H1 (cell line): ENCODE results near the gene LRRC63. TPM values are rescaled to one million over a fixed set of nuclear protein-coding genes. Genes with fewer than 3 reads are reported as not detected.
"Not testable (repeated sequence)": the region's sequence is repeated elsewhere in the genome, so short reads cannot be mapped to it uniquely, and the experiment has no call there.

Experiments
- CTCF ChIA-PET: fragments of 300-600 bp; sonication (Branson Sonifier 250); formaldehyde crosslinking; loops from one replicate; lab custom pipeline; 2021; ENCODE audit not compliant: partially characterized antibody; lab: Charles Lee
- POLR2A ChIA-PET: fragments of 300-600 bp; sonication (Branson Sonifier 250); formaldehyde crosslinking; loops from one replicate; lab custom pipeline; 2021; ENCODE audit warnings: inconsistent platforms; ENCODE audit not compliant: partially characterized antibody; lab: Charles Lee
- DNase-seq, 2 experiments: peaks; one replicate each; pipeline versions ENCODE4 v3.0.0 to v3.0.0-alpha.2; 2010 to 2022; ENCODE audit warnings: low spot score in 2 of 2, low read depth in 1 of 2, mixed read lengths in 1 of 2
- FAIRE-seq: peaks from 2 replicates; lab custom pipeline; 2011; peaks lifted over from hg19 to GRCh38; lab: Jason Lieb, UNC
- H2AFZ ChIP-seq: 2 replicates; pipeline ENCODE4 v1.8.1; 2012; ENCODE audit warnings: low read length, inconsistent platforms
- H2AK5ac ChIP-seq: 2 replicates; pipeline ENCODE4 v1.6.1; 2013; ENCODE audit warnings: low read depth, low read length
- H2BK120ac ChIP-seq: replicated peaks from 2 replicates; pipeline ENCODE3; 2013; ENCODE audit warnings: low read depth, low read length, inconsistent platforms
- H2BK12ac ChIP-seq: 2 replicates; pipeline ENCODE4 v1.6.1; 2013; ENCODE audit warnings: low read depth, low read length
- H2BK15ac ChIP-seq: 2 replicates; pipeline ENCODE4 v1.6.1; 2013; ENCODE audit warnings: low read length
- H2BK20ac ChIP-seq: 2 replicates; pipeline ENCODE4 v1.6.1; 2013; ENCODE audit warnings: low read length
- H2BK5ac ChIP-seq: 2 replicates; pipeline ENCODE4 v1.6.1; 2013; ENCODE audit warnings: low read depth, low read length
- H3K14ac ChIP-seq: 2 replicates; pipeline ENCODE4 v1.6.1; 2013; ENCODE audit warnings: inconsistent platforms; ENCODE audit not compliant: insufficient read length
- H3K18ac ChIP-seq: 2 replicates; pipeline ENCODE4 v1.6.1; 2013; ENCODE audit warnings: low read length; ENCODE audit errors: extremely low read depth
- H3K23ac ChIP-seq: 2 replicates; pipeline ENCODE4 v1.6.1; 2013; ENCODE audit warnings: inconsistent platforms; ENCODE audit not compliant: insufficient read length
- H3K23me2 ChIP-seq: 2 replicates; pipeline ENCODE4 v1.6.1; 2013; ENCODE audit warnings: low read depth, low read length
- H3K27ac ChIP-seq: 2 replicates; pipeline ENCODE4 v1.6.1; 2011; ENCODE audit warnings: low read depth, low read length, inconsistent platforms
- H3K27me3 ChIP-seq, 4 experiments: replicated peaks in 1 of 4; 1 replicate in 1 of 4; 2 replicates in 3 of 4; pipeline versions ENCODE4 v1.6.1 to v1.8.1; 2011 to 2013; ENCODE audit warnings: low read length in 3 of 4, mild to moderate bottlenecking in 3 of 4, inconsistent platforms in 2 of 4, mixed read lengths in 2 of 4, moderate library complexity in 1 of 4; ENCODE audit not compliant: control insufficient read depth in 3 of 4, insufficient read depth in 3 of 4; ENCODE audit errors: extremely low read depth in 1 of 4
- H3K36me3 ChIP-seq, 4 experiments: 2 replicates each; pipeline versions ENCODE4 v1.6.1 to v1.8.1; 2011 to 2013; ENCODE audit warnings: mild to moderate bottlenecking in 4 of 4, low read length in 3 of 4, moderate library complexity in 2 of 4, control low read depth in 1 of 4, inconsistent platforms in 1 of 4; ENCODE audit not compliant: insufficient read depth in 4 of 4, control insufficient read depth in 2 of 4
- H3K4ac ChIP-seq: replicated peaks from 2 replicates; pipeline ENCODE3; 2013; ENCODE audit warnings: low read length, low read depth, mixed read lengths, inconsistent platforms; ENCODE audit not compliant: insufficient read length
- H3K4me1 ChIP-seq, 4 experiments: replicated peaks in 1 of 4; 1 replicate in 1 of 4; 2 replicates in 3 of 4; pipeline versions ENCODE4 v1.6.1 to v1.8.1; 2011 to 2013; ENCODE audit warnings: low read length in 3 of 4, inconsistent platforms in 2 of 4, mixed read lengths in 1 of 4; ENCODE audit not compliant: insufficient read depth in 4 of 4, control insufficient read depth in 3 of 4
- H3K4me2 ChIP-seq, 2 experiments: 2 replicates each; pipeline versions ENCODE4 v1.6.1 to v1.8.1; 2011 to 2013; ENCODE audit warnings: low read depth in 2 of 2, low read length in 2 of 2, control low read depth in 1 of 2, inconsistent platforms in 1 of 2, mild to moderate bottlenecking in 1 of 2; ENCODE audit not compliant: insufficient read depth in 1 of 2
- H3K4me3 ChIP-seq, 4 experiments: fragments of 200-600, 300-600 bp in 1 of 4; sonication (generic), shearing (Covaris generic), sonication (Bioruptor Twin) in 1 of 4; 2 replicates each; pipeline versions ENCODE4 v1.5.1 to v1.8.1; 2011 to 2016; ENCODE audit warnings: low read length in 4 of 4, low read depth in 3 of 4, control low read depth in 2 of 4, inconsistent platforms in 2 of 4, mild to moderate bottlenecking in 2 of 4, mixed read lengths in 1 of 4, moderate library complexity in 1 of 4; ENCODE audit not compliant: insufficient read depth in 2 of 4; ENCODE audit errors: extremely low read depth in 1 of 4
- H3K56ac ChIP-seq: replicated peaks from 2 replicates; pipeline ENCODE3; 2013; ENCODE audit warnings: low read depth, mild to moderate bottlenecking, mixed read lengths, low read length, inconsistent platforms; ENCODE audit not compliant: insufficient read length
- H3K79me1 ChIP-seq: 2 replicates; pipeline ENCODE4 v1.6.1; 2013; ENCODE audit warnings: low read depth, low read length, control low read depth
- H3K79me2 ChIP-seq, 2 experiments: 2 replicates each; pipeline versions ENCODE4 v1.6.1 to v1.8.1; 2012 to 2013; ENCODE audit warnings: low read length in 2 of 2, mild to moderate bottlenecking in 2 of 2, inconsistent platforms in 1 of 2; ENCODE audit not compliant: insufficient read depth in 2 of 2, control insufficient read depth in 1 of 2
- H3K9ac ChIP-seq, 4 experiments: replicated peaks in 1 of 4; 1 replicate in 1 of 4; 2 replicates in 3 of 4; pipeline versions ENCODE4 v1.6.1 to v1.8.1; 2011 to 2013; ENCODE audit warnings: low read depth in 3 of 4, low read length in 3 of 4, control low read depth in 2 of 4, mild to moderate bottlenecking in 2 of 4, moderate library complexity in 2 of 4, inconsistent platforms in 1 of 4; ENCODE audit errors: extremely low read depth in 1 of 4
- H3K9me3 ChIP-seq, 2 experiments: 2 replicates each; pipeline versions ENCODE4 v1.6.1 to v1.8.1; 2012 to 2013; ENCODE audit warnings: mild to moderate bottlenecking in 2 of 2, moderate library complexity in 2 of 2, control low read depth in 1 of 2, inconsistent platforms in 1 of 2, low read depth in 1 of 2, low read length in 1 of 2, mixed read lengths in 1 of 2; ENCODE audit not compliant: insufficient read depth in 2 of 2
- H4K20me1 ChIP-seq, 2 experiments: replicated peaks in 1 of 2; 2 replicates each; pipeline versions ENCODE3 to v1.8.1; 2011 to 2013; ENCODE audit warnings: inconsistent platforms in 2 of 2, low read length in 2 of 2, mild to moderate bottlenecking in 1 of 2; ENCODE audit not compliant: insufficient read depth in 2 of 2, control insufficient read depth in 1 of 2
- H4K5ac ChIP-seq: 2 replicates; pipeline ENCODE4 v1.6.1; 2013; ENCODE audit warnings: low read length, low read depth, mixed read lengths, inconsistent platforms; ENCODE audit not compliant: insufficient read length
- H4K8ac ChIP-seq: 2 replicates; pipeline ENCODE4 v1.8.0; 2013; ENCODE audit warnings: mild to moderate bottlenecking, moderate library complexity, low read length, inconsistent platforms; ENCODE audit not compliant: insufficient read depth; ENCODE audit errors: extremely low read depth
- H4K91ac ChIP-seq: replicated peaks from 2 replicates; pipeline ENCODE3; 2013; ENCODE audit warnings: low read length, mixed read lengths, inconsistent platforms; ENCODE audit not compliant: insufficient read length
- BACH1 ChIP-seq: IDR thresholded peaks from 2 replicates; pipeline ENCODE4 v1.6.1; 2012; ENCODE audit warnings: low read length, improper control_type of control experiment
- CREB1 ChIP-seq: IDR thresholded peaks from 2 replicates; pipeline ENCODE4 v1.6.1; 2012; ENCODE audit warnings: inconsistent platforms
- EP300 ChIP-seq, 2 experiments: IDR thresholded peaks; 1 replicate in 1 of 2; 2 replicates in 1 of 2; pipeline ENCODE4 v1.6.1; 2011 to 2012; ENCODE audit warnings: low read depth in 2 of 2, low read length in 2 of 2, mild to moderate bottlenecking in 2 of 2, borderline replicate concordance in 1 of 2, inconsistent platforms in 1 of 2, moderate library complexity in 1 of 2
- RBBP5 ChIP-seq: IDR thresholded peaks from 2 replicates; pipeline ENCODE4 v1.7.1; 2012; ENCODE audit warnings: low read depth, mild to moderate bottlenecking, inconsistent platforms, low read length, moderate library complexity, borderline replicate concordance
- TAF7 ChIP-seq: optimal IDR thresholded peaks from 2 replicates; pipeline ENCODE3; 2011; ENCODE audit warnings: low read depth, mild to moderate bottlenecking, inconsistent platforms, low read length, moderate library complexity, borderline replicate concordance
- WGBS, 2 experiments: shearing (Covaris generic) in 1 of 2; methylation state at CpG; one replicate each; pipeline versions ENCODE4 v1.1.6 to v1.1.7; 2013 to 2015; ENCODE audit warnings: low lambda C conversion rate in 2 of 2, mixed read lengths in 2 of 2, inconsistent platforms in 1 of 2, low coverage in 1 of 2, missing lambda C conversion rate in 1 of 2; ENCODE audit not compliant: insufficient replicate concordance in 2 of 2, insufficient coverage in 1 of 2, insufficient read length in 1 of 2; ENCODE audit errors: extremely low coverage in 1 of 2, missing lambda C conversion rate in 1 of 2; 5-methylcytosine and 5-hydroxymethylcytosine counted together
- polyA plus RNA-seq, 7 experiments: library from polyadenylated mRNA; depleted of rRNA in 3 of 7; stranded (reverse) in 5 of 7; unstranded in 2 of 7; fragments of >200 nt in 5 of 7; fragments of 200-250 nt in 2 of 7; gene quantifications; 1 replicate in 5 of 7; 2 replicates in 1 of 7; 4 replicates in 1 of 7; pipeline versions ENCODE4 v1.2.1 to v1.2.3, GENCODE V29; 2011 to 2013; ENCODE audit warnings: missing spikeins in 2 of 7, mixed read lengths in 2 of 7
- total RNA-seq: library from RNA; stranded (reverse); fragmentation: NEBNext Ultra II Directional; extraction: Animal tissue kit (Norgen Biotek cat#: 25700); gene quantifications from 2 replicates; pipeline ENCODE4 v1.2.1, GENCODE V29; 2021

LRRC63 gene
- total and polyA plus RNA-seq, 2 of the 8 experiments (the other 6 are each of a cell fraction or from before 2014, with no cell fraction given), result not detected

DNA sequence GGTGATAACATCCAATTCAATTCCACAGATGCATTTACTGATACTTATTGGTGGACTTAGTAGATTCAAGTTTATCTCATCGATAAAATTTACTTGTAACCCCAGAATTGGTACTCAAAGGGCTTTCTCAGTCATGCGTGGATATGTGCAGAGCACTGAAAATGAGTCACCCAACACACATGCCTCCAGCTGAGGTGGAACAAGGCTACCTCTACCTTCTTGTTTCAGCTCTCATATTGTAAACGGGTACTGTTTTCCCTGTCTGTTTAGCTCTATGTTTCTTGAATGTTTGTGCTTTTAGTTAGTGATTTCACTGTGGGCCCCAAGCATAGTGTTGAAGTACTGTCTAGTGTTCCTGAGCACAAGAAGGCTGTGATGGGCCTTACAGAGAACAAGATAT, 1.5 kb downstream of the LRRC63 start (continued):
- TF ChIP-seq TAF7, result no peak
- TF ChIP-seq BACH1, result no peak
- TF ChIP-seq CREB1, result no peak
- TF ChIP-seq RBBP5, result no peak
- no peak for TF ChIP-seq EP300 (IDR thresholded peaks at IDR 0.05; ENCODE audit: borderline replicate concordance in 1 of 2, low read depth in 2 of 2, low read length in 2 of 2)

DNA sequence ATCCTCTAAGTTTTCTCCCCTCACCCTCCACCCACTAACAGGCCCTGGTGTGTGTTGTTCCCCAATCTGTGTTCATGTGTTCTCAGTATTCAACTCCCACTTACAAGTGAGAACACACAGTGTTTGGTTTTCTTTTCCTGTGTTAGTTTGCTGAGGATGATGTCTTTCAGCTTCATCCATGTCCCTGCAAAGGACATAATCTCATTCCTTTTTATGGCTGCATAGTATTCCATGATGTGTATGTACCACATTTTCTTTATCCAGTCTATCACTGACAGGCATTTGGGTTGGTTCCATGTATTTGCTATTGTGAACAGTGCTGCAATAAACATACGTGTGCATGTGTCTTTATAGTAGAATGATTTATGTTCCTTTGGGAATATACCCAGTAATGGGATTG, 3.0 kb downstream of the LRRC63 start:
- H3K79me1 ChIP-seq, H2BK120ac ChIP-seq, H3K23me2 ChIP-seq, H3K36me3 ChIP-seq, H3K27me3 ChIP-seq, CTCF ChIA-PET, H4K20me1 ChIP-seq, H4K8ac ChIP-seq, H2BK20ac ChIP-seq, H4K5ac ChIP-seq, H3K4me1 ChIP-seq, H3K79me2 ChIP-seq, H3K23ac ChIP-seq, H3K14ac ChIP-seq, H4K91ac ChIP-seq, H3K4me2 ChIP-seq, H3K4ac ChIP-seq, H3K9ac ChIP-seq, H2BK15ac ChIP-seq, FAIRE-seq, H2AFZ ChIP-seq, H3K18ac ChIP-seq, H3K27ac ChIP-seq, H2BK5ac ChIP-seq, H3K4me3 ChIP-seq, DNase-seq, H3K56ac ChIP-seq, H3K9me3 ChIP-seq, H2BK12ac ChIP-seq, H2AK5ac ChIP-seq, POLR2A ChIA-PET: not testable (repeated sequence)
- 100% methylated on average over 1 of the region's 1 CpG; no CpG with 5 or more reads in 1 of the 2 experiments for WGBS, 2 experiments
